ENCODE results near the gene GCFC2.
A peak's percentile ranks its signal among the peaks of the same experiment; 100 is the strongest.
"Not testable (repeated sequence)": the region's sequence is repeated elsewhere in the genome, so short reads cannot be mapped to it uniquely, and the experiment has no call there.

The GCFC2 gene

DNA sequence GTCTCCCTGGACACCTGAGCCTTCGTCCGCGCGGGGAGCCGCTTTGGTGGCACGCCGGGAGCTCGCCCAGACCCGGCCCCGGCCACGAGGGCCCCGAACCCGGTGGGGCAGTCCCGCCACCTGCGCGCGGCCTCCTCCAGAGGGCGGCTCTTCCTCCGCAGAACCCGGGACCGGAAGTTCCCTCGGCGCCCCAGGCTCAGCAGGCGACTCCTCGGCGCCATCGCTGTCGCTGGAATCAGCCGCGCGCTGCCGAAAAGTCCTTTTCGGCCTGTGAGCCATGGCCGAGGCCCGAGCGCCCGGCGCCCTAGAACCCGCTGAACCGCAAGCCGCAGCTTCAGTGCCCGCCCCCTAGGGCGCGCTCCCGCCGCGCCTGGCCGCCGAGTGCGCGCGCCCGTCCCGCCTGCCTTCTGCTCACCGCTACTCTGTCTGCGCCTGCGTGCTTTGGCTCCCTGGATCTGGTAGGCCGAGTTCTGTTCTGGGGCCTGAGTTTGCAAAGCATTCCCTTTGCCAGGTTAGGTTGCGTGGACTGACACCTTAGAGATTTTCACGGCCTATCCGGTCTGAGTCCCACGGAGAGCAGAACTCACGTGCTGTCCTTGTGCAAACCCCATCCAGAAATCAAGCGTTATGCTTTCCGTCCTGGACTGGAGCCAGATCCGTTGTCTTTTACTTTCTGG, at the start of gene GCFC2:
GCFC2 (minus strand) TSS at position 339 of the 677 bp plus-strand sequence; CDS start at position 279, 60 bp downstream.
- peak; percentile 83 to 88 for DNase-seq

DNA sequence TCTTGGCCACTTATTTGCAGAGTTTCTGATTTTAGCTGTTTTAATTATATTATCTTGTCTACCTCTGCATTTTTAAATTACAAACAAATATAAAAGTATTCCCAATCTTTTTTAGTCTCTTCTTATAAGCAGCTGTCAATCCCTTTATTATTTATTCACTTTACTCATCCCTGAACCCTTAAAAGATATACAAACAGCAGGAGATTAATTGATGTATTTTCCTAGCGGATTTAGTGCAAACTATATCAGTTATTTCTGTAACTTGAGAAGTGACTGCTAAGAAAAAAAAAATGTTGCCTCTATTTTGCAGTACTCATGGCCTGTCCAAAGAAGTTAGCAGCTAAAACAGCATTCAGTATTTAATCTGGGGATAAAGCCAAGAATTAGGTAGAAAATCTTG, 42.1 kb upstream of the GCFC2 start:
- no peak for DNase-seq

DNA sequence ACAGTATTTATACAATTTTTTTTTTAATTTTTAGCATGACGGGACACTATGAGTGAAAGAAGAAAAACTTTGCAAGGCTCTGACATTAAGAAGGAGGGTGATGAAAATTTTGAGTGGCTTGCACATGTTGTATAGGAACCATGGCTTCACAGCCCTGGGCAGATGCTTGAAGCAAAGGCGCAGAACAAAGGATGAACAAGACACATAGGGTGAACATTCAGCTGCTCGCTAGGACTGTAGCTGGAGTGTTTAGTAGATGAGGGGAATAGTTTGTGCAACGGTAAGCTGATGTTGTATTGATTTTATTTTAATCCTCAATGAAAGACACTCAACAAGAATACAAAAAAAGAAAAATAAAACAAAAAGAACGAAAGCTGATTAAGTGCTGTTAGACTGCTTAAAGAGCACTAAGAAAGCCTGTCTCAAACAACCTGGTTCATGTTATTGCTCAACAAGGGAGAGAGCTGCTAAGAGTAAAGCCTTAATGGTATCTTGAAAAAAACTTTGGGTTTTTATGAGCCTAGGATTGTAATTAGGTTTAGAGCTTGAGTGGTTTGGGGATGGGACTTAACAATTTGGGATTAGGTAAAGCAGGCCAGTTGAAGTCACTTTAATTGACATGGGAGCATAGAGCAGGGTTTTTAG, 41.2 kb upstream of the GCFC2 start:
- DNase-seq: no peak

DNA sequence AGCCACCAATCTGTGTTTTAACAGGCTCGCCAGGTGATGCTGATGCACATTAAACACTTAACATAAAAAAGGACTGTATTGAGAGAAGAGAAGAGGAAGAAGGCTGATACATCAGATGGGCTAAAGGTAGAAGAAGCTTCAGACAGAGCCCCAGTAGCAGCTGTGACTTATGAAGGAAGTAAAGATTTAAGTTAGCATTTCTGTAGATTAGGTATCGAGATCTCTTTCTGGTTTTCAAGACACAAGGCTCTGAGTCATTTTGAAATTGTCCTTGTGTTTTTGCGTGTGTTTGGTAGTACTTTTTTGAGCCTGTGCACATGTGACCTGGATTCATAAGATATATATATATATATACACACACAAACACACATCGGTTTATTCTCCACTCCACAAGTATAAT, 40.6 kb upstream of the GCFC2 start:
- no peak for DNase-seq

DNA sequence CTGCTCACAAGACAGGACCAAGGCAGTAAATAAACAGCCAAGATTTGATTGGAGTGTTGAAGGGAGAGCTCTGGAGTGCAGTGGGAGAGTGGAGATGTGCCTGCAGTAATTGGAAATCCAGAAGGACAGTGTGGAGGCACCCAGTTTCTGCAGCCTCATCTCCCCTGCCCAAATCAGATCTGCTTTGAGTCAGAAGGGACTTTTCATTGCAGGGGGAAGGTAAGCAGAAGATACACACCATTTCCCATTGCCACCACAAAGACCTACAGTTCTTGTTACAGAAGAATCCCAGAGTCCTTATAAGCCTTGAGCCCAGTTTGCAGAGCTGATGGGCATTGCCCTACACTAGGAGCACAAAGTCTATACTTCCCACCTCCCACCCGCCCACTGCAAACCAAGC, 27.2 kb upstream of the GCFC2 start:
- DNase-seq: no peak

DNA sequence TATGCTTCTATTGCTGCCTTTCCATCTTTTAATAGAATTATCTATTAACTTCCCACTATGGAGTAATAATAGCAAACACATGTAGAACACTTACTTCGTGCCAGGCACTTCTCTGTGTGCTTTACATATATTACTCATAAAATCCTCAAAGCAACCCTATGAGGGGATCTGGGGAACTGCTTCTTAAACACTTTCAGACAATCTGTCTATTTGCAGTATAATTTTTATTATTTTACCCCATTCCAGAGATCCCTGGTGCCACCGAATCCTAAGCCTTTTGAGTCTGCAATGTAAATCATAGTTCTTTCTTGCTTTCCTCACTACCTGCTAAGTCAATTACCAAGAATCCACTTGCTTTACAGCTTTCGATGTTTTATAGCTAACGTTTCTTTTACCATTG, 25.6 kb upstream of the GCFC2 start:
- DNase-seq: no peak

DNA sequence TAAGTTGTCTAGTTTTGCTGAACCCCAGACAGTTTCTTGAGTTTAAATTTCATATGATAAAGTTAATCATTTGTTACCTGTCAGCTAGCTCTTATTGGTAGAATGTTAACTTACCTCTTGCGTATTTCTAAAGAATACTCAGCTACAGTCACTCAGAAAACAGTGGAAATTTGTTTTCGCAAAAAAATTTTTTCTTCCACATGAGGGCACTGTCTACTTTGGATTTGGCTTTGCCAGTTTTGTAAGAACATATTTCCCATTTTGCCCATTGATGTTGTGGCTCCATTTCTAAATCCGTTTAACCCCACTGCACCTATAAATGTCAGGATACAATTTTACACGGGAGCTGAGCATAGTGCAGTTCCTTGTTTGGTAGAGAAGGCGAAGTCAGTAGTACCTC, 19.1 kb upstream of the GCFC2 start:
- DNase-seq: peak; percentile 8 to 23

DNA sequence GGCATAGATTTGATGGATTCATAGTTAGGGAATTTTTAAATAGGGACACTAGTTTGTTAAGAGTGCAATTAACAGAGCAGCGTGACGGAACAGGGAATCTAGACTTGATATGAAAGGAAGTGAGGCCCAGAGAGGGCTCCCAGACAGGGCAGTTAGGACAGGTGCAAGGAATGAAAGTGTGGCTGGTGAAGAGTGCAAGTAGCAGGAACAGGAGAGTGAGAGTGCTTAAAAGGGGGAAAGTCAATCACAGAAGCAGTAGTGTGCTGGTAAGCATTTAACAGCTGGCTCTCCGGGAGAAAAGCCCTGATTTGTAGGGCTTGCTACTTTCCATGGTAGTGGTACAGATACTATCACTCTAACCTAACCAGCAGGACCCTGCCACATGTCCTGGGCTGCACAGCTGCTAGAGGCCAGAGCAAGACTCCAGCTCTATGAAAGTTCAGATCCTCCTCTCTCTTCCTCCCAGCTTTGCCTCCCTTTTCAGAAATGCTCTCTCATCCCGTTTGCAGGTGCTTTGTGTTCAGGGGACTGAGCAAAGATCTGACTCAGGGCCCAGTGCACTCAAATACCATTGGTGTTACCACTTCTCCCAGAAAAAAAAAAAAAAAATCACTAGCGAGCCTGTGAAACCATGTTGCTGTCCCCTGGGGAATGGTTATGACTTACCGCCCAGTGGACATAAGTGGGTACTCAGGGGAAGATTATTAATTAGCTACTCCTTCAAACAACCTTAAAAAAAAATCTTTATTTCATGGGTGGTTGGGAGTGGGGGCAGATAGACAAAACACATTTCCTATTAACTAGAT, 18.1 kb upstream of the GCFC2 start:
- no peak for DNase-seq

DNA sequence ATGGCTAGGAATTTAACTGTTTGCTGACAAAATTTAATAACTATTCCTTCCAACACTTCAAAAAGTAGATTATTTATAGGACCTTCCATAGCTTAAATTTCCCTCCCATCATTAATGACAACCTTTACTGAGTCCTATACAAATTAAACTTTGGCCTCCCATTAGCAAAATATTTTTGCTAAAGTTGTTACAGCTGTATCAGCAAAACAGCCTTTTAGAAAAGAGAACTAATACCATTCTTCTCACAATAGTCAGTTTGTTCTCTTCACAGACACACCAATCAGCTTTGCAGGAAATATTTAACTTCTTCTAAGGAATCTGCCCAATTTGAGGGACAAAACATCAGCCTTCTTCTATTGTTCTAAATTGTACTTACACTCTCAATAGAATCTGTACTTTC, 12.0 kb upstream of the GCFC2 start:
- DNase-seq: no peak

DNA sequence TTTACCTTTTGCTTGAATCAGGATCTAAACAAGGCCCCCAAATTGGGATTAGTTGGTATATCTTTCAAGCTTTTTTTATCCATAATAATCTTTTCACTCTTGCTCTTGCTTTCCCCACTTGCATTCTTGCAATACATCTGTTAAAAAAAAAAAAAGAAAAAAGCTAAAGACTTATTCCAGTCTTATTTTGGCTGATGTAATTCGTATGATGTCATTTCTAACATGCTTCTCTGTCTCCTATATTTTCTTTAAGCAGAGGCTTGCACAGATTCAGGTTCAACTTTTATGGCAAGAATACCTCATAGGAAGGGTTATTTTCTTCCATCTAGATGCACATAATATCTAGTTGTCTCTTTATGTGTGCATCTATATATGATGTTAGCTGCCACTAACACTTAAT, 9.8 kb upstream of the GCFC2 start:
- DNase-seq: no peak

DNA sequence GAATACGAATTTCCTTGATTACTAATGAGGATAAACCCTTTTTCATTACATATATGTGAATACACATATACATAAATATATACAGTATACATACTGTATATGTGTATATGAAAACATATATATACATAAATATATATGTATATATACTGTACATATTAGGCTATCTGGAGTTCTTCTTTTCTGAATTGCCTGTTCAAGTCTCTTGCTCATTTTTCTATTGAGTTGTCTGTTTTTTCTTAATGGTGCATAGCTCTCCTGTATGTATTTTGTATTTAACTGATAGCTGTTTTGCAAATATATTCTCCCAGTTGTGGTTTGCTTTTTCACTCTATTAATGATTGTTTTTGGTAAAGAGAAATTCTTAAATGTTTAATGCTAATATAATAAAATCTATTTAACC, 8.9 kb upstream of the GCFC2 start:
- DNase-seq: no peak

DNA sequence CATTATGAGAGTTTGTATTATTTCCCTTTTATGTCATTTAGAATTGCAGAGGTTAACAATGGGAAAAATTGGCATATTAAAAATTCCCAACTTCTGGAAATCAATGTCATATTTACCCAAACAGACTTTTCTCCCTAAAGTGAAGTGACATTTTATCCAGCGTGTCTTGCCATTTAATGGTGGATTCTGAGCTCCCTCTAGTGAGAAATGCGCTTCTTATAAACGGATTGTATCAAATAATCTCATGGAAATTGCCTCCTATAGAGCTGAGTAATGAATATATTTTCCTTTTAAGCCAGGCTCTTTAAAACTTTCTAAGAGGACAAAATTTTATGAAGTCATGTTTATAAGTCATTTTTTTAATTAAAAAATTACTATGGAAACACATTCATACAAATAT, 5.7 kb upstream of the GCFC2 start:
- DNase-seq: peak in 1 of 2 experiments; percentile 3

DNA sequence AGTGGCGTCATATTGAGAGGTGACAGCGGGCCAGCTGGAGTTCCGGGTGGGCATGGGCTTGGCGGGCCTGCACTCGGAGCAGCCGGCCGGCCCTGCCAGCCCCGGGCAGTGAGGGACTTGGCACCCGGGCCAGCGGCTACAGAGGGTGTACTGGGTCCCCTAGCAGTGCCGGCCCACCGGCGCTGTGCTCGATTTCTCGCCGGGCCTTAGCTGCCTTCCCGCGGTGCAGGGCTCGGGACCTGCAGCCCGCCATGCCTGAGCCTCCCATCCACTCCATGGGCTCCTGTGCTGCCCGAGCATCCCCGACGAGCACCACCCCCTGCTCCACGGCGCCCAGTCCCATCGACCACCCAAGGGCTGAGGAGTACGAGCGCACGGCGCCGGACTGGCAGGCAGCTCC, 875 bp upstream of the GCFC2 start:
- DNase-seq: not testable (repeated sequence)

DNA sequence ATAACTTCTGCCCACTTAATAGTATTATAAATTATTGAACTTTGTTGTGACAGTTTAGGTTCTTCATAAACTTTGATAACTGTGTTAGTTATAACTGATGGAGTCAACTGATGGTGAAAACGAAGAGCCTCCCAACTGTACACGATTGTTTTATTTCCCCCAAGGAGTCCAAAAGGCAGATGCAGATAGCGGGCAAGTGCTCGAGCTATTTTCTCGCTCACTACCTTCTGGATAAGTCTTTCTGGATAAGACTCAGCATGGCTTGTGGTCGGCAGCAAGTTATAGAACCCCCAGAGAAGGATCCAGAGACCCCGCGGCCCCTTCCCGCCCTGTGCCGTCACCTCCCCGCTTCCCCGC, 517 bp downstream of the GCFC2 start:
- DNase-seq: no peak

DNA sequence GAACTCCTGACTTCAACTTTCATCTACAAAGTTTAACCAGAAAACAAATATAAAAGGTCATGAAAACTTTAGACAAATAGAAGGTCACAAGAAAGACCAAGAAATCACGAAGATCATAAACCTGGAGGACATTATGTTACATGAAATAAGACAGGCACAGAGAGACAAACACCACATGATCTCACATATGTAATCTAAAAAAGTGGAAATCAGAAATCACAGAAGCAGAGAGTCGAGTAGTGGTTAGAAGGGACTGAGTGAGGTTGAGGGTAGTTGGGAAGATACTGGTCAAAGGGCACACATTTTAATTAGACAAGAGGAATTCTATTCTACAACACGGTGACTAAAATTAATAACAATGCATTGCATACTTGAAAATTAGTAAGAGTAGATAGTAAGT, 1.4 kb downstream of the GCFC2 start:
- DNase-seq: no peak

DNA sequence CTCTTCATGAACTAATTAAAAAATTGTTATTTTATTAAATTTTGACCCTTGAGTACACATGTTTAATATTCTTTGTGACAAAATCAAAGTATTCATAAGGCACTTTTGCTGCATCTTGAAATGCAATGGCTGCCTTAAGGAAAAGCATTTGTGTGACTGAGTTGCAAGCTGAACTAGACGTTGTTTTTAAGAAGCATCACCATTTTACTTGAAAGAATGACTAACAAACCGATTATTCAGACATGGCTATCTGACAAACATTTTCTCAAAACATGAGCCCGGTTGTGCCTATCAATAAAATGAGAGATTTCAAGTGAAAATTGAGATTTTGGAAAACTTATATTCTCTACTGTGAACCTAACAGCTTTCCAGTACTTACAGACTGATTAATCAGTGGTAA, 2.8 kb downstream of the GCFC2 start:
- no peak for DNase-seq

DNA sequence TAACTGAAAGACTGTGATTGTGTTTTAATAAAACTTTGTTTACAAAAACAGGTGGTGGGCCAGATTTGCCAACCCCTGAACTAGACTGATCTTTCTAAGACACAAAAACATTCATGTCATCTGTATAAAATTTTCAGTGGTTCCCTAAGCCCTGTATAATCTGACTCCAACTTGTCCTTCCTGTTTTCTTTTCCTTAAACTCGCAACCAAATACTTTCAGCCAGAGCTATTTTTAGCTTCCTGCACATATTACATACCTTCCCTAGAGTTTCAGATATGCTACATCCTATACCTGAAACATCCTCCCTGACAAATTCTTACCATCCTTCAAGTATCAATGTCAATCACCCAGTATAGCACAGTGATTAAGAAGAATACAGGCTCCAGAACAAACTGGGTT, 4.8 kb downstream of the GCFC2 start:
- no peak for DNase-seq

DNA sequence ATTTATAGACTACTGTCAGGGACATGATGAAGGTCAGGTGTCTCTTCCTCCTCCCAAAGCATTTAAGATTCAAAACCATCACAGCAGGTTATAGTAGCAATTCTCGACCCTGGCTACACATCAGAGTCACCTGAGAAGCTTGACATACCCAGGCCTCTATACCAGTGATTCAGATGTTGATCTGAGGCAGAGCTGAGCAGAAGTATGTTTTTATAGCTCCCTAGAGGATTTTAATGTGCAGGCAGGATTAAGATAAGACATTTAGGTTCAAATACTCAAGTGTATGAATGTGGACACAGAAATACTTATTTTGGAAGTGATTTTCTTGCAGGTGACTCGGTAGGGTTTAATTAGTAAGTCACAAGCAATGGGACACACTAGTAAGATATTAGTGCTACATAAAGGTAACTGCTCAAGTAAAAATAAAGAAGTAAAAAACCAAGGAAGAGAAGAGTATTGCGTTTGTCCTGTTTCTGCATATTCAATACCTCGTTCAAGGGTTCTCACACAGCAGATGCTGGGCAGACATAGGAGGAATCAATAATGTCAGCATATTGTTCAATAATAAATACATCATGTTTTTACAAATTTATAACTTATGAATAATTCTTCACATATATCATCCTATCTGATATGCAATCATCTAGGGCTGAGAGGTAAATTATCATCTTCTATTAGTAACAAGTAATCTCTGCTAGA, 7.0 kb downstream of the GCFC2 start:
- no peak for DNase-seq

DNA sequence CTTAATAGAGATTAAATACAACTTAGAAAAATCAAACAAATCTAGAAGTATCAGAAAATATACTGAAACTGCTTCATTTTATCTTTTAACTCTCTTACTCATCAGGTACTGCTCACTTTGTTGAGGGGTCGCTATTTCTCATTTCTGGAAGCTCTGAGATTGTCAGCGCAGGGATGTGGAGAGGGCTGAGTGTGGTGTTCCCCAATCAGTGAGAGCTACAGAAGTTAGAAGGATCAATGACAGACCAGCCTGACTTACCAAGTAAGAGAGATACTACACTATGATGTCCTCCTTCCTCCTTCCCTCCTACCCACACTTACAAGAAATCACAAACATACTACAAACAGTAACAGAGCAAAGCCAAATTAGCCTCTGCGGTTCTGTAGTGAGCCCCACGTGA, 8.1 kb downstream of the GCFC2 start:
- no peak for DNase-seq

DNA sequence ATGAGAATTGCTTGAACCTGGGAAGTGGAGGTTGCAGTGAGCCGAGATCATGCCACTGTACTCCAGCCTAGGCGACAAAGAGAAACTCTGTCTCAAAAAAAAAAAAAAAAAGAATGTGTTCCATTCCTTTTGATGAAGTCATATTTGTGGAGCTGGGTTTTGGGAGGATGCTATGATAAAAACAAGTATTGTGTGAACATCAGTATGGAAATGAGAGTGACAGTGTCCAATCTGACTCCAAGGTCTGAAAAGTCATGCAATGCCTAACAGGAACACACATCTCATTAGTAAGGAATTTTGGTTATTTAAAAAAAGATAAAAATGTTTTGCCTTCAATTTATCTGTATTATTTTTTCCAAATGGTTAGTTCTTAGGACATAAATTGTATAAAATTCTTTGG, 11.8 kb downstream of the GCFC2 start:
- DNase-seq: no peak

DNA sequence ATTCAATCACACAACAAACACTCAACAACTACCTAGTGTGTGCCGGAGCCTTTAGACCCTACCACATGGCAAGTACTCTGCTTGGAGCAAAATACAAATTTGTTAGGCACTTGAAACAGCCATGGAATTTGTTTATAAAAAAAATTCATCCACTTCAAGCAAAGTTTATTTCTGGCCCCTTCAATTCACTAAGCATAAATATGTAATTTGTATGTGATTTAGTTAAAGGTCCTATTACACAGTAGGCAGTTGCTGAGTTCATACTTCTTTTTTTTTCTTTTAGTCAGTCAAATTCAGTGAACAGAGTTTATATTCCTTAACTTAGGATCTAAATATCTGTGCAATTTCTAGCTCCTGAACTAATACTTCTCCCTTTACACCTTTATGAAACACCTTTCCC, 22.5 kb downstream of the GCFC2 start:
- DNase-seq: no peak

DNA sequence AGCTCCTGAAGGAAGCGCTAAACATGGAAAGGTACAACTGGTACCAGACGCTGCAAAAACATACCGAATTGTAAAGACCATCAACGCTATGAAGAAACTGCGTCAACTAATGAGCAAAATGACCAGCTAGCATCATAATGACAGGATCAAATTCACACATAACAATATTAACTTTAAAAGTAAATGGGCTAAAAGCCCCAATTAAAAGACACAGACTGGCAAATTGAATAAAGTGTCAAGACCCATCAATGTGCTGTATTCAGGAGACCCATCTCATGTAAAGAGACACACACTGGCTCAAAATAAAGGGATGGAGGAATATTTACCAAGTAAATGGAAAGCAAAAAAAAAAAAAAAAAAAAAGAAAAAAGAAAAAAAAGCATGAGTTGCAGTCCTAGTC, 27.3 kb downstream of the GCFC2 start:
- peak in 1 of 2 experiments; percentile 3 for DNase-seq

DNA sequence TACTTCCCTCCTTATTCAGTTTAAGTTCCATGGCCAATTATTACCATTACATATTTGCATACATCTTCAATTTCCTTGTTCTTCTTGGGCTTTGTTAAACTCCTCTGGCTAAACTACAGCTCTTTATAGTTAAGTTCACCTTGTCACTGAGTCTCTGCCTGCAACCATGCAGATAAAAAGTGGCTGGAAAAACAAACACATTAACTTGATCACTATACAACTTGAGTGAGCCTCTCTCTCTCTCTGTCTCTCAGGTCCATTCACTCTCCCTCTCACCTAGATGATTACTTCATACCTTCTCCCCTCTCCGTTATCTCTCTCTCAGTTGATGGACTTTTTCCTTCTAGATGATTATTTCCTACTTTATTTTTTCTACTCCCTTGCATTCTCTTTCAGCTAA, 30.3 kb downstream of the GCFC2 start:
- no peak for DNase-seq

DNA sequence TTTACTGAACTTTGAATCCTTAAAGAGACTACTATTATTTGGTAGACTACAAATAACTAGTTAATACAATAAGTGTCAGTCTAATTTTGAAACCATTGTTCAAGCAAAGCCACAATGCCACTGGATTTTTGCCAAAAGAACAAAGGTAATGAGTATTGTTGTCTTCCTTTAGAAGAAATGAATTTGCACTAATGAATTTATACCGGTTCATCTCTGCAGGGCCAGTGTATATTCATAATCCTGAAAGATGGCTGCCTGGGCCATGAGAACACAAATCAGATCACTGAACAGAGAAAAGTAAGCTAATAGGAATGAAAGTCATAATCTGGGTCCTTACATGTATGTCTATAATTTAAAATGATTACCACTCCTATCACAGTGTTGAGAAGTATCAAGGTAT, 31.2 kb downstream of the GCFC2 start:
- DNase-seq: no peak

Measured in NCI-H2081 (cell line).